Hindlimb muscle (tissue), 1 donor: ENCODE data around the gene ASB13. TPM values are rescaled to one million over a fixed set of nuclear protein-coding genes. Genes with fewer than 3 reads are reported as not detected.
"Not testable (repeated sequence)": the region's sequence is repeated elsewhere in the genome, so short reads cannot be mapped to it uniquely, and the experiment has no call there.

Experiments used
- DNase-seq: peaks from one replicate; pipeline ENCODE4 v3.0.0-alpha.2; 2013
- polyA plus RNA-seq: library from polyadenylated mRNA; unstranded; fragments of 120-200 nt; gene quantifications from one replicate; pipeline ENCODE4 v1.2.1, GENCODE V29; 2013; ENCODE audit not compliant: insufficient read length

The ASB13 gene
- polyA plus RNA-seq, 1 donor, result 13.5 TPM

GRCh38 chr10:5622186-5622960, 44.0 kb downstream of the ASB13 start:
- DNase-seq, result no peak

- DNase-seq, result not testable (repeated sequence)
Measured at GRCh38 chr10:5621371-5621770, 45.0 kb downstream of the ASB13 start.

GRCh38 chr10:5620966-5621365, 45.4 kb downstream of the ASB13 start:
- no peak for DNase-seq

- no peak for DNase-seq
Measured at GRCh38 chr10:5620223-5620721, 46.1 kb downstream of the ASB13 start.

- peak; percentile 64 for DNase-seq
Measured at GRCh38 chr10:5619362-5620211, 46.8 kb downstream of the ASB13 start.

- peak; percentile 57 for DNase-seq
Measured at GRCh38 chr10:5618829-5619228, 47.6 kb downstream of the ASB13 start.

GRCh38 chr10:5618042-5618441, 48.4 kb downstream of the ASB13 start:
- DNase-seq, result no peak

- no peak for DNase-seq
Measured at GRCh38 chr10:5617521-5617920, 48.9 kb downstream of the ASB13 start.

GRCh38 chr10:5616836-5617235, 49.6 kb downstream of the ASB13 start:
- peak; percentile 89 for DNase-seq

GRCh38 chr10:5616046-5616445, 50.3 kb downstream of the ASB13 start:
- DNase-seq, result no peak

- DNase-seq, result peak; percentile 71
Measured at GRCh38 chr10:5615316-5615715, 51.1 kb downstream of the ASB13 start.

- DNase-seq, result peak; percentile 63
Measured at GRCh38 chr10:5614155-5614721, 52.2 kb downstream of the ASB13 start.

- DNase-seq, result peak; percentile 47
Measured at GRCh38 chr10:5613481-5614154, 52.8 kb downstream of the ASB13 start.

GRCh38 chr10:5611899-5612680, 54.3 kb downstream of the ASB13 start:
- DNase-seq, result no peak

GRCh38 chr10:5609952-5610616, 56.3 kb downstream of the ASB13 start:
- DNase-seq, result no peak

GRCh38 chr10:5608608-5609220, 57.7 kb downstream of the ASB13 start:
- DNase-seq, result no peak

- no peak for DNase-seq
Measured at GRCh38 chr10:5607594-5607993, 58.8 kb downstream of the ASB13 start.

GRCh38 chr10:5606864-5607263, 59.5 kb downstream of the ASB13 start:
- no peak for DNase-seq

GRCh38 chr10:5606321-5606720, 60.1 kb downstream of the ASB13 start:
- no peak for DNase-seq

- no peak for DNase-seq
Measured at GRCh38 chr10:5604961-5605360, 61.4 kb downstream of the ASB13 start.
